OCI-LY7 (cell line): ENCODE measurements around the gene ANKRD52. TPM values are rescaled to one million over a fixed set of nuclear protein-coding genes. Genes with fewer than 3 reads are reported as not detected.

Experiments
- BruUV-seq: library from RNA; stranded (reverse); fragments of 400-500 nt; replicated peaks from 2 replicates; lab custom pipeline; 2021; lab: Mats Ljungman, UMichigan
- CTCF ChIA-PET: fragments of 300-600 bp; sonication (Branson Sonifier 250); formaldehyde crosslinking; loops from one replicate; lab custom pipeline; 2022; ENCODE audit warnings: antibody characterized with exemption; ENCODE audit not compliant: unreplicated experiment; lab: Charles Lee
- POLR2A ChIA-PET: fragments of 300-600 bp; sonication (Branson Sonifier 250); formaldehyde crosslinking; loops from one replicate; lab custom pipeline; 2022; ENCODE audit warnings: antibody characterized with exemption; lab: Charles Lee
- DNase-seq: peaks from one replicate; pipeline ENCODE4 v3.0.0-alpha.2; 2015; ENCODE audit warnings: low spot score
- H2AFZ ChIP-seq: fragments of 200-600 bp; sonication (generic), shearing (Covaris generic); 2 replicates; pipeline ENCODE4 v1.6.1; 2014; ENCODE audit warnings: mild to moderate bottlenecking, antibody characterized with exemption, low read length, moderate library complexity
- H3K27ac ChIP-seq: fragments of 200-600 bp; sonication (generic); 2 replicates; pipeline ENCODE4 v1.5.1; 2014; ENCODE audit warnings: mixed run types, low read depth, mild to moderate bottlenecking, moderate library complexity, low read length, inconsistent platforms; ENCODE audit not compliant: poor library complexity, severe bottlenecking
- H3K36me3 ChIP-seq: fragments of 200-600 bp; sonication (generic); 2 replicates; pipeline ENCODE4 v1.6.1; 2014; ENCODE audit warnings: mild to moderate bottlenecking, antibody characterized with exemption, low read length, moderate library complexity, mixed read lengths; ENCODE audit not compliant: insufficient read depth
- H3K4me1 ChIP-seq: fragments of 200-600 bp; sonication (generic); 2 replicates; pipeline ENCODE4 v1.5.1; 2014; ENCODE audit warnings: mild to moderate bottlenecking, low read length; ENCODE audit not compliant: insufficient read depth, poor library complexity, severe bottlenecking
- H3K4me2 ChIP-seq: fragments of 200-600 bp; sonication (generic); 2 replicates; pipeline ENCODE4 v1.6.1; 2014; ENCODE audit warnings: mild to moderate bottlenecking, low read length
- H3K4me3 ChIP-seq: fragments of 200-600 bp; sonication (generic); 2 replicates; pipeline ENCODE4 v1.5.1; 2014; ENCODE audit warnings: mild to moderate bottlenecking, low read depth, low read length; ENCODE audit not compliant: poor library complexity, severe bottlenecking
- H3K79me2 ChIP-seq: fragments of 200-600 bp; sonication (generic); 2 replicates; pipeline ENCODE4 v1.6.1; 2016; ENCODE audit warnings: low read depth, mild to moderate bottlenecking, low read length, moderate library complexity, mixed read lengths; ENCODE audit not compliant: insufficient read depth
- H3K9me2 ChIP-seq: fragments of 200-600 bp; sonication (generic); 2 replicates; pipeline ENCODE4 v1.6.1; 2016; ENCODE audit warnings: mild to moderate bottlenecking, low read length, mixed read lengths; ENCODE audit not compliant: insufficient read depth
- H3K9me3 ChIP-seq: fragments of 200-600 bp; sonication (generic); 2 replicates; pipeline ENCODE4 v1.6.1; 2014; ENCODE audit warnings: mild to moderate bottlenecking, mixed run types, low read length, mixed read lengths
- H4K20me1 ChIP-seq: fragments of 200-600 bp; sonication (generic); 2 replicates; pipeline ENCODE4 v1.6.1; 2014; ENCODE audit warnings: mild to moderate bottlenecking, antibody characterized with exemption, low read length, moderate library complexity, mixed read lengths; ENCODE audit not compliant: insufficient read depth
- EZH2phosphoT487 ChIP-seq: fragments of 200-600 bp; sonication (generic); IDR thresholded peaks from 2 replicates; pipeline ENCODE4 v1.6.1; 2018; ENCODE audit warnings: low read depth, borderline replicate concordance, mild to moderate bottlenecking, mixed run types, antibody characterized with exemption, low read length, moderate library complexity, mixed read lengths
- intact Hi-C: fragments of 100-400 bp; cut with micrococcal nuclease; formaldehyde crosslinking; loops from one replicate; pipeline ENCODE4 v1.10.0; 2022; ENCODE audit not compliant: unreplicated experiment
- total RNA-seq, 2 experiments: library from RNA; depleted of rRNA in 1 of 2; stranded (reverse); fragments of >200 nt in 1 of 2; shearing (Covaris generic) in 1 of 2; gene quantifications; 2 replicates each; pipeline ENCODE4 v1.2.3, GENCODE V29; 2014 to 2022
- TF ChIP-seq, protein P1 (sequence below): fragments of 200-600 bp; sonication (generic); conservative IDR thresholded peaks from 2 replicates; pipeline ENCODE4 v1.5.1; 2014; ENCODE audit warnings: mild to moderate bottlenecking, antibody characterized with exemption, low read length, moderate library complexity, mixed read lengths

Gene ANKRD52
- total RNA-seq, 2 experiments from 2014 or later, result 11.7 to 35.0 TPM

DNA sequence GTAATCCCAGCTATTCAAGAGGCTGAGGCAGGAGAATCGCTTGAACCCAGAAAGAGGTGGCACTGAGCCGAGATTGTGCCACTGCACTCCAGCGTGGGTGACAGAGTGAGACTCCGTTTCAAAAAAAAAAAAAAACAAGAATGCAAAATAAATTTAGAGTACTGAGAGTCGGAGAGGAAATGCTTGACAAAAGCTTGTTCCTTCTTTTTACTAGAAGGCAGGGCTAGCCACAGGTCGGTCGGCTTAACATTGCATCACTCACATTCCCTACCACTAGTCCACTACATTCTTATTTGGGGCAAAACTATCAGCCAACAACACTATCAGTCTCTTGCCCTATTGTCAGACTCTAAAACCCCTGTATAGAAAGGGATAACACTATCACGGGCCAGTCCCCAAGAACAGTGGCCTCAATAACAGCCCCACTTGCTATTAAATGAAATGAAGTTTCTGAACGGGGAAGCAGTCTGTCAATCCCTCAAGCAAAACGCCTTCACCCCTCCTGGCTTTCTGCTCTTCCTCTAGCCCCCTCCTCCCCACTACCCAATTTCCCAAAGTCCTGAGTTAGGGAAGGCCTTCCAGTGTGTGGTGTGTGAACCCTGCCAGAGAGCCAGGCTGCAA, 37.5 kb downstream of the ANKRD52 start:
- H3K4me3 ChIP-seq, result peak overlapping the region; percentile 81
- peaks cover 40% of the 10 kb centered on the region for H3K4me1 ChIP-seq
- H3K9me2 ChIP-seq, result no peaks in the 10 kb centered on the region
- H3K9me3 ChIP-seq, result no peaks in the 10 kb centered on the region
- intact Hi-C loops, result loop anchor here (2.0 kb wide), 1 partner anchor 14 kb away; no protein-coding TSS in a partner anchor
- H3K79me2 ChIP-seq, result peaks cover 23% of the 10 kb centered on the region; the same call in 1 of the 2 replicates
- TSS peak; percentile 85 for BruUV-seq
- TF ChIP-seq, protein P1, sequence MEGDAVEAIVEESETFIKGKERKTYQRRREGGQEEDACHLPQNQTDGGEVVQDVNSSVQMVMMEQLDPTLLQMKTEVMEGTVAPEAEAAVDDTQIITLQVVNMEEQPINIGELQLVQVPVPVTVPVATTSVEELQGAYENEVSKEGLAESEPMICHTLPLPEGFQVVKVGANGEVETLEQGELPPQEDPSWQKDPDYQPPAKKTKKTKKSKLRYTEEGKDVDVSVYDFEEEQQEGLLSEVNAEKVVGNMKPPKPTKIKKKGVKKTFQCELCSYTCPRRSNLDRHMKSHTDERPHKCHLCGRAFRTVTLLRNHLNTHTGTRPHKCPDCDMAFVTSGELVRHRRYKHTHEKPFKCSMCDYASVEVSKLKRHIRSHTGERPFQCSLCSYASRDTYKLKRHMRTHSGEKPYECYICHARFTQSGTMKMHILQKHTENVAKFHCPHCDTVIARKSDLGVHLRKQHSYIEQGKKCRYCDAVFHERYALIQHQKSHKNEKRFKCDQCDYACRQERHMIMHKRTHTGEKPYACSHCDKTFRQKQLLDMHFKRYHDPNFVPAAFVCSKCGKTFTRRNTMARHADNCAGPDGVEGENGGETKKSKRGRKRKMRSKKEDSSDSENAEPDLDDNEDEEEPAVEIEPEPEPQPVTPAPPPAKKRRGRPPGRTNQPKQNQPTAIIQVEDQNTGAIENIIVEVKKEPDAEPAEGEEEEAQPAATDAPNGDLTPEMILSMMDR, result no peak
- TF ChIP-seq EZH2phosphoT487, result no peak
- peak overlapping the region; percentile 77 for H3K27ac ChIP-seq
- CTCF ChIA-PET, result interaction anchor here (0.8 to 3.4 kb wide), 4 partner anchors 14 to 244 kb away, joined by 3 to 35 read pairs (median 6); no protein-coding TSS in a partner anchor
- H2AFZ ChIP-seq, result peak overlapping the region; percentile 65; the same call in 1 of the 2 replicates
- peak; percentile 71 for DNase-seq
- no peaks in the 10 kb centered on the region for H4K20me1 ChIP-seq
- POLR2A ChIA-PET, result interaction anchor here (0.6 to 4.2 kb wide), 16 partner anchors 11 to 301 kb away, joined by 3 to 85 read pairs (median 5); partner anchors contain the start of genes ANKRD52, IL23A, RBMS2 and SMARCC2
- peaks cover 9% of the 10 kb centered on the region for H3K36me3 ChIP-seq
- H3K4me2 ChIP-seq, result peak overlapping the region; percentile 100

- POLR2A ChIA-PET, result interaction anchor here (0.8 to 4.2 kb wide), 4 partner anchors 13 to 115 kb away, joined by 3 to 85 read pairs (median 4); no protein-coding TSS in a partner anchor
- Histone ChIP-seq H3K4me1 (peaks cover 33% of the 10 kb centered on the region), H3K27ac (peak overlapping the region; percentile 77), H3K9me2 (no peaks in the 10 kb centered on the region), H3K79me2 (peaks cover 22% of the 10 kb centered on the region; the same call in 1 of the 2 replicates), H3K36me3 (peaks cover 17% of the 10 kb centered on the region), H3K4me3 (peak overlapping the region; percentile 81), H3K4me2 (peak overlapping the region; percentile 100), H4K20me1 (no peaks in the 10 kb centered on the region), H2AFZ (no peak overlapping the region), H3K9me3 (no peaks in the 10 kb centered on the region)
- DNase-seq, result no peak
- CTCF ChIA-PET, result interaction anchor here (0.8 to 3.4 kb wide), 2 partner anchors 14 to 19 kb away, joined by 3 to 35 read pairs; no protein-coding TSS in a partner anchor
- intact Hi-C loops, result loop anchor here (2.0 kb wide), 1 partner anchor 13 kb away; no protein-coding TSS in a partner anchor
- BruUV-seq, result no TSS peak
- no peak for TF ChIP-seq EZH2phosphoT487
- TF ChIP-seq, protein P1, result no peak
These were observed 38.3 kb downstream of the ANKRD52 start for GRCh38 chr12:56219840-56220239.
